DMS 273 treated with DMSO at 0.1 percent for 48 hours (cell line): ENCODE data around the gene LYPD6B.
A peak's percentile ranks its signal among the peaks of the same experiment; 100 is the strongest.
"Not testable (repeated sequence)": the region's sequence is repeated elsewhere in the genome, so short reads cannot be mapped to it uniquely, and the experiment has no call there.

Experiments
- DNase-seq: peaks from one replicate; lab custom pipeline; 2025; lab: John Stamatoyannopoulos, UW

Gene LYPD6B

GRCh38 chr2:149213764-149214493, 175.4 kb downstream of the LYPD6B start:
- DNase-seq, result no peak

GRCh38 chr2:149218497-149218896, 180.0 kb downstream of the LYPD6B start:
- DNase-seq, result no peak

GRCh38 chr2:149219856-149220255, 181.4 kb downstream of the LYPD6B start:
- DNase-seq, result no peak

- DNase-seq, result no peak
These were observed 182.5 kb downstream of the LYPD6B start for GRCh38 chr2:149221002-149221401.

- no peak for DNase-seq
These were observed 183.4 kb downstream of the LYPD6B start for GRCh38 chr2:149221898-149222297.

GRCh38 chr2:149223472-149224095, 185.1 kb downstream of the LYPD6B start:
- DNase-seq, result no peak

- no peak for DNase-seq
These were observed 186.0 kb downstream of the LYPD6B start for GRCh38 chr2:149224543-149224942.

GRCh38 chr2:149225446-149225845, 186.9 kb downstream of the LYPD6B start:
- DNase-seq, result peak; percentile 12

GRCh38 chr2:149226790-149227189, 188.3 kb downstream of the LYPD6B start:
- no peak for DNase-seq

GRCh38 chr2:149235816-149236375, 197.4 kb downstream of the LYPD6B start:
- no peak for DNase-seq

GRCh38 chr2:149236410-149236809, 197.9 kb downstream of the LYPD6B start:
- DNase-seq, result no peak

GRCh38 chr2:149246186-149246585, 207.7 kb downstream of the LYPD6B start:
- no peak for DNase-seq

- not testable (repeated sequence) for DNase-seq
These were observed 212.9 kb downstream of the LYPD6B start for GRCh38 chr2:149251436-149251835.

- not testable (repeated sequence) for DNase-seq
These were observed 218.4 kb downstream of the LYPD6B start for GRCh38 chr2:149256877-149257276.

- no peak for DNase-seq
These were observed 220.0 kb downstream of the LYPD6B start for GRCh38 chr2:149258531-149258930.

GRCh38 chr2:149259136-149259535, 220.6 kb downstream of the LYPD6B start:
- no peak for DNase-seq

GRCh38 chr2:149261692-149262091, 223.2 kb downstream of the LYPD6B start:
- DNase-seq, result peak; percentile 10
